H1 (cell line): ENCODE data around the gene PCF11.

Experiments
- EGR1 ChIP-seq: IDR thresholded peaks from 2 replicates; pipeline ENCODE4 v1.6.1; 2011; ENCODE audit warnings: low read depth, low read length, borderline replicate concordance
- GABPA ChIP-seq: IDR thresholded peaks from 2 replicates; pipeline ENCODE4 v1.6.1; 2011; ENCODE audit warnings: mild to moderate bottlenecking, low read length, moderate library complexity, borderline replicate concordance; ENCODE audit not compliant: insufficient read depth
- JUND ChIP-seq: IDR thresholded peaks from 2 replicates; pipeline ENCODE4 v1.6.1; 2011; ENCODE audit warnings: mild to moderate bottlenecking, improper control_type of control experiment, low read length
- POLR2A ChIP-seq, 2 experiments: IDR thresholded peaks; 1 replicate in 1 of 2; 2 replicates in 1 of 2; pipeline ENCODE4 v1.6.1; 2011; ENCODE audit warnings: low read depth in 2 of 2, low read length in 2 of 2, mild to moderate bottlenecking in 2 of 2; ENCODE audit errors: control extremely low read depth in 1 of 2
- RAD21 ChIP-seq, 2 experiments: IDR thresholded peaks in 1 of 2; conservative IDR thresholded peaks in 1 of 2; 2 replicates each; pipeline ENCODE4 v1.6.1; 2011; ENCODE audit warnings: low read depth in 2 of 2, low read length in 2 of 2, improper control_type of control experiment in 1 of 2, inconsistent platforms in 1 of 2, mild to moderate bottlenecking in 1 of 2, moderate library complexity in 1 of 2
- RFX5 ChIP-seq: IDR thresholded peaks from 2 replicates; pipeline ENCODE4 v1.6.1; 2011; ENCODE audit warnings: low read depth, low read length, improper control_type of control experiment, borderline replicate concordance
- RNF2 ChIP-seq: fragments of 200-900, 300-1000 bp; sonication (generic); IDR thresholded peaks from 2 replicates; pipeline ENCODE4 v1.7.1; 2016; ENCODE audit warnings: borderline replicate concordance, low read depth, mild to moderate bottlenecking, antibody characterized with exemption, low read length; ENCODE audit not compliant: poor library complexity, severe bottlenecking; ENCODE audit errors: missing control alignments
- ZNF274 ChIP-seq: IDR thresholded peaks from 2 replicates; pipeline ENCODE4 v1.7.0; 2012; ENCODE audit warnings: low read length, borderline replicate concordance; ENCODE audit errors: extremely low read depth
- TF ChIP-seq, protein P1 (sequence below), 3 experiments: IDR thresholded peaks; 1 replicate in 2 of 3; 2 replicates in 1 of 3; pipeline versions ENCODE4 v1.5.1 to v1.6.1; 2011; ENCODE audit warnings: low read length in 3 of 3, mild to moderate bottlenecking in 3 of 3, inconsistent platforms in 2 of 3, low read depth in 1 of 3, moderate library complexity in 1 of 3; ENCODE audit not compliant: insufficient read depth in 1 of 3; ENCODE audit errors: control extremely low read depth in 1 of 3

DNA sequence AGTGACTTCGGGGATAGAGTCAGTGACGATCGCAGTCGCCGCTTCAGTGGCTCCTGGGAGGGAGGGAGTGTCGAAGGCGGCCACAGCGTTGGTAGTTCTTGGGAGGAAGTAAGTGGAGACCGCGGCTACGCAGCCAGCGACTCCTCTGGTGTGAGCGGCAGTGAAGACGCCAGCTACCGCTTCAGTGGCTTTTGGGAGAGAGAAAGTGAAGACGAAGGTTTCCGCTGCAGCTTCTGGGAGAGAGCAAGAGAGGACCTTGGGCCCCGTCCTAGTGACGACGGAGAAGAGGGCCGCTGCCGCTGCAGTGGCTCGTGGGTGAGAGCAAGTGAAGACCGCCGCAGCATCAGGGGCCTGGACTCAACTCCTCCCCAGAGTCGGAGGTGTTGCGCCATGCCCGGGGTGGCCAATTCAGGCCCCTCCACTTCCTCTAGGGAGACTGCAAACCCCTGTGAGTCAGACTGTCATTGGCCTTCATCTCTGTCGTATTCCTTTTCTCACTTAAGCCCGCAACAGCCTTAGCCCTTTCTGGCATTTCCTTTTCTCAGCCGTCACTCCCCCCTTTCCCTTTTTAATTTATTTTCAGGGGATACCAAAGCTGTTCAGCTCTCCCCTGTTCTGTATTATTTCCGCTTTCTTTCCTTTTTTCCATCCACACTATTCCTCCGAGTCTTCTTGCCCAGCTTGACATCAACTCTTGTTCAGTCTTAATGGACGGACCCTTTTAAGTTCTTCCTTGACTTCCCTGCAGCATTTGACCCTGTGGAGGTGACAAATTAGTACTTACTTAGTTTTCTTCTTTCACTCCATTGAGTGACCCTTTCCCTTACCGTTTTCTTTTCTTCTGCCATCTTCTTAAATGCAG, 37.6 kb downstream of the PCF11 start:
- TF ChIP-seq, protein P1, sequence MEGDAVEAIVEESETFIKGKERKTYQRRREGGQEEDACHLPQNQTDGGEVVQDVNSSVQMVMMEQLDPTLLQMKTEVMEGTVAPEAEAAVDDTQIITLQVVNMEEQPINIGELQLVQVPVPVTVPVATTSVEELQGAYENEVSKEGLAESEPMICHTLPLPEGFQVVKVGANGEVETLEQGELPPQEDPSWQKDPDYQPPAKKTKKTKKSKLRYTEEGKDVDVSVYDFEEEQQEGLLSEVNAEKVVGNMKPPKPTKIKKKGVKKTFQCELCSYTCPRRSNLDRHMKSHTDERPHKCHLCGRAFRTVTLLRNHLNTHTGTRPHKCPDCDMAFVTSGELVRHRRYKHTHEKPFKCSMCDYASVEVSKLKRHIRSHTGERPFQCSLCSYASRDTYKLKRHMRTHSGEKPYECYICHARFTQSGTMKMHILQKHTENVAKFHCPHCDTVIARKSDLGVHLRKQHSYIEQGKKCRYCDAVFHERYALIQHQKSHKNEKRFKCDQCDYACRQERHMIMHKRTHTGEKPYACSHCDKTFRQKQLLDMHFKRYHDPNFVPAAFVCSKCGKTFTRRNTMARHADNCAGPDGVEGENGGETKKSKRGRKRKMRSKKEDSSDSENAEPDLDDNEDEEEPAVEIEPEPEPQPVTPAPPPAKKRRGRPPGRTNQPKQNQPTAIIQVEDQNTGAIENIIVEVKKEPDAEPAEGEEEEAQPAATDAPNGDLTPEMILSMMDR (IDR thresholded peaks at IDR 0.05; ENCODE audit: control extremely low read depth in 1 of 3, insufficient read depth in 1 of 3, low read depth in 1 of 3, low read length in 3 of 3) = no peak
- no peak for TF ChIP-seq JUND
- no peak for TF ChIP-seq RAD21 (IDR thresholded peaks at IDR 0.05 in 1 of 2, conservative IDR thresholded peaks at IDR 0.05 in 1 of 2; ENCODE audit: low read depth in 2 of 2, low read length in 2 of 2)
- TF ChIP-seq EGR1 = no peak
- TF ChIP-seq ZNF274 = no peak
- TF ChIP-seq RFX5 = no peak
- no peak; a peak in 1 of 3 replicates for TF ChIP-seq POLR2A (IDR thresholded peaks at IDR 0.05; ENCODE audit: control extremely low read depth in 1 of 2, low read depth in 2 of 2, low read length in 2 of 2)
- no peak for TF ChIP-seq RNF2
- TF ChIP-seq GABPA = no peak
